A673 (cell line): ENCODE results near the gene PHAF1. TPM values are rescaled to one million over a fixed set of nuclear protein-coding genes. Genes with fewer than 3 reads are reported as not detected.

Experiments used
- BruUV-seq: library from RNA; stranded (reverse); fragments of 400-500 nt; replicated peaks from 2 replicates; lab custom pipeline; 2021; lab: Mats Ljungman, UMichigan
- CTCF ChIA-PET: fragments of 300-600 bp; sonication (Branson Sonifier 250); formaldehyde crosslinking; loops from one replicate; lab custom pipeline; 2022; ENCODE audit warnings: antibody characterized with exemption; lab: Charles Lee
- POLR2A ChIA-PET: fragments of 300-600 bp; sonication (Branson Sonifier 250); formaldehyde crosslinking; loops from one replicate; lab custom pipeline; 2022; ENCODE audit warnings: antibody characterized with exemption; ENCODE audit not compliant: low non-redundant PET; lab: Charles Lee
- DNase-seq: peaks from one replicate; pipeline ENCODE4 v3.0.0-alpha.2; 2015; ENCODE audit warnings: low spot score
- H3K27ac ChIP-seq: fragments of 200-600 bp; sonication (generic); 2 replicates; pipeline ENCODE4 v1.5.1; 2016; ENCODE audit warnings: mixed run types, low read depth, mild to moderate bottlenecking, mixed read lengths, antibody characterized with exemption, low read length; ENCODE audit not compliant: poor library complexity, severe bottlenecking
- H3K27me3 ChIP-seq: fragments of 200-600 bp; sonication (generic); replicated peaks from 2 replicates; pipeline ENCODE4 v1.6.1; 2017; ENCODE audit warnings: mixed run types, low read depth, mild to moderate bottlenecking, mixed read lengths, antibody characterized with exemption, low read length; ENCODE audit not compliant: insufficient read depth, poor library complexity
- H3K36me3 ChIP-seq: fragments of 200-600 bp; sonication (generic); 2 replicates; pipeline ENCODE4 v1.6.1; 2016; ENCODE audit warnings: mixed run types, mild to moderate bottlenecking, mixed read lengths, antibody characterized with exemption, low read length; ENCODE audit not compliant: insufficient read depth, poor library complexity, severe bottlenecking
- H3K4me1 ChIP-seq: fragments of 200-600 bp; sonication (generic); 2 replicates; pipeline ENCODE4 v1.6.1; 2017; ENCODE audit warnings: mixed run types, mild to moderate bottlenecking, mixed read lengths, antibody characterized with exemption, low read length; ENCODE audit not compliant: insufficient read depth, poor library complexity, severe bottlenecking
- H3K4me3 ChIP-seq: fragments of 200-600 bp; sonication (generic); 2 replicates; pipeline ENCODE4 v1.5.1; 2016; ENCODE audit warnings: low read depth, mixed run types, mild to moderate bottlenecking, mixed read lengths, low read length; ENCODE audit not compliant: poor library complexity, severe bottlenecking
- H3K9me3 ChIP-seq: fragments of 200-600 bp; sonication (generic); 2 replicates; pipeline ENCODE4 v1.6.1; 2016; ENCODE audit warnings: mixed run types, low read depth, mild to moderate bottlenecking, mixed read lengths, antibody characterized with exemption, low read length; ENCODE audit not compliant: poor library complexity, severe bottlenecking
- EZH2 ChIP-seq: fragments of 200-600 bp; sonication (generic); IDR thresholded peaks from 2 replicates; pipeline ENCODE4 v1.6.1; 2017; ENCODE audit warnings: borderline replicate concordance, low read depth, mild to moderate bottlenecking, mixed read lengths, antibody characterized with exemption, low read length; ENCODE audit not compliant: poor library complexity, severe bottlenecking
- intact Hi-C: fragments of 100-400 bp; cut with micrococcal nuclease; formaldehyde crosslinking; loops from one replicate; pipeline ENCODE4 v1.10.0; 2022; ENCODE audit not compliant: unreplicated experiment
- total RNA-seq: library from RNA; stranded (reverse); gene quantifications from 2 replicates; pipeline ENCODE4 v1.2.3, GENCODE V29; 2021
- TF ChIP-seq, protein P1 (sequence below): fragments of 300-800, 200-600 bp; sonication (generic); conservative IDR thresholded peaks from 2 replicates; pipeline ENCODE4 v1.5.1; 2017; ENCODE audit warnings: low read depth, mild to moderate bottlenecking, antibody characterized with exemption, low read length, moderate library complexity, mixed read lengths

PHAF1 gene
- total RNA-seq, 1 experiment from 2014 or later, result 23.2 TPM

DNA sequence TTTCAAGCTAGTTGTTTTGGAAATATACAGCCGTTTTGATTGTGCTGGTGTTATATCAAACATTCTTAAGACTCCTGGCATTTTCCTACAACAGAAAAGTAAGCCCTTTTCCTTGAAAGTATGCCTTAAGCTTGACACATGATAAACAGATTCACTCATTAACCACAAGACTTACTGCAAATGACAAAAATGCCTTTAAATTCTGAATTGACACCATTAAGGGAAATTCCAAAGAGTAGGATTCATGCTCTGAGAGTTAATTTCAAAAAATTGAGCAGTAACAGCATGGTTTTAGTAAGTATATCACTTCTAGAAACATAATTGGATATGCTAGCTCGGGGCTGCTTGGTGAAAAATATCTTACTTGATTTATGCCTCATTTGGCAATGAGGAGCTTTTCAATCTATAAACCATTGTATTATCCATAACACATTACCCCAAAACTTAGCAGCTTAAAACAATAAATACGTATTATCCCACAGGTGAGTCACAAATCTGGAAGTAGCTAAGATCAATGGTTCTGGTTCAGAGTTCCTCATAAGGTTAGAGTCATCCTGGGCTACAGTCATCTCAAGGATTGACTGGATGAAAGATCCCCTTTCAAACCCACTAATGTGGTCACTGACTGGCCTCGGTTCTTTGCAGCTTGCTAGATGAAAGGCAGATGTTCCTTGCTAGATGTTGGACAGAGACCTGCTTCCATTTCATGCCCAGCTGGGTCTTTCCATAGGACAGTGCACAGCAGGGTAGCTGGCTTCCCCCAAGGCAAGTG, 8.2 kb upstream of the PHAF1 start:
- CTCF ChIA-PET, result interaction anchor here (0.7 kb wide), 1 partner anchor 88 kb away, joined by 3 read pairs; no protein-coding TSS in a partner anchor
- Histone ChIP-seq H3K9me3 (no peaks in the 10 kb centered on the region), H3K27ac (no peak overlapping the region), H3K4me1 (no peaks in the 10 kb centered on the region), H3K27me3 (no peaks in the 10 kb centered on the region), H3K36me3 (peaks cover 12% of the 10 kb centered on the region), H3K4me3 (no peak overlapping the region)
- intact Hi-C loops, result loop anchor here (5.0 kb wide), 1 partner anchor 124 kb away; no protein-coding TSS in a partner anchor
- no TSS peak for BruUV-seq
- TF ChIP-seq EZH2, result no peak
- TF ChIP-seq, protein P1, sequence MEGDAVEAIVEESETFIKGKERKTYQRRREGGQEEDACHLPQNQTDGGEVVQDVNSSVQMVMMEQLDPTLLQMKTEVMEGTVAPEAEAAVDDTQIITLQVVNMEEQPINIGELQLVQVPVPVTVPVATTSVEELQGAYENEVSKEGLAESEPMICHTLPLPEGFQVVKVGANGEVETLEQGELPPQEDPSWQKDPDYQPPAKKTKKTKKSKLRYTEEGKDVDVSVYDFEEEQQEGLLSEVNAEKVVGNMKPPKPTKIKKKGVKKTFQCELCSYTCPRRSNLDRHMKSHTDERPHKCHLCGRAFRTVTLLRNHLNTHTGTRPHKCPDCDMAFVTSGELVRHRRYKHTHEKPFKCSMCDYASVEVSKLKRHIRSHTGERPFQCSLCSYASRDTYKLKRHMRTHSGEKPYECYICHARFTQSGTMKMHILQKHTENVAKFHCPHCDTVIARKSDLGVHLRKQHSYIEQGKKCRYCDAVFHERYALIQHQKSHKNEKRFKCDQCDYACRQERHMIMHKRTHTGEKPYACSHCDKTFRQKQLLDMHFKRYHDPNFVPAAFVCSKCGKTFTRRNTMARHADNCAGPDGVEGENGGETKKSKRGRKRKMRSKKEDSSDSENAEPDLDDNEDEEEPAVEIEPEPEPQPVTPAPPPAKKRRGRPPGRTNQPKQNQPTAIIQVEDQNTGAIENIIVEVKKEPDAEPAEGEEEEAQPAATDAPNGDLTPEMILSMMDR, result 0 out of 2 replicates have a peak, but pooled peaks have one; percentile 0
- POLR2A ChIA-PET, result no interaction called here
- no peak for DNase-seq

DNA sequence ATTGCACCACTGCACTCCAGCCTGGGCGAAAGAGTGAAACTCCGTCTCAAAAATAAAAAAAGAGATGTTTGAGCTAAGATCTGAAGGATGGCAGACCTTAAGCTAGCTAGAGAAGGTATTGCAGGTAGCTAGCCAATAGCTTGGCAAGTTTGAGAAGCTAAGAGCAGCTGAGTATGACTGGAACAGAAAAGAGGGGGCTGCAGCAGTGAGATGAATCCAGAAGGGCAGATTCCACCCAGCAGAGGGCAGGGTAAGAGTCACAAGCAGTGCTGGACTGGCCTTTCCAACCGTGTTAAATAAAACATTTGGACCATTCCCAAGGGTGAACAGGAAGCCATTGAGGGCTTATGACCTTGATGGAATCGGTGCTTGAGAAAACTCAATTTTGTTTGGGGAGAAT, 5.7 kb upstream of the PHAF1 start:
- intact Hi-C loops, result loop anchor here (5.0 kb wide), 1 partner anchor 127 kb away; no protein-coding TSS in a partner anchor
- POLR2A ChIA-PET, result no interaction called here
- DNase-seq, result no peak

DNA sequence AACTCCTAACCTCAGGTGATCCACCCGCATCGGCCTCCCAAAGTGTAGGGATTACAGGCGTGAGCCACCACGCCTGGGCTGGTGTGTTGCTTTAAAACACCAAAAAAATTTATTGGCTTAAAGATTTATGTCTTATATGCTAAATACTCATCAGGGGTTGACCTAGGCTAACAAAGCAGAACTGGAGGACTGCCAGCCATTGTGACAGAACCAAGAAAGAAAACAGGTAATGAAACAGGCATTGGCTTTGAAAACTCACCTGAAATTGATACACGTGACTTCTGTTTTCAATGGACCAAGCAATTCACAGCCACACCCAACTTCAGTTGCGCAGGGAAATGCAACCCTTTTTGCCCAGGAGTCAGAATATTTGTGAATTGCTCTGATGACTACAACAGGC, 4.9 kb upstream of the PHAF1 start:
- no TSS peak for BruUV-seq
- Histone ChIP-seq H3K9me3 (no peaks in the 10 kb centered on the region), H3K4me3 (no peak overlapping the region), H3K4me1 (peaks cover 8% of the 10 kb centered on the region), H3K36me3 (peaks cover 5% of the 10 kb centered on the region), H3K27me3 (no peaks in the 10 kb centered on the region), H3K27ac (no peak overlapping the region)
- DNase-seq, result no peak
- no peak for TF ChIP-seq EZH2
- TF ChIP-seq, protein P1, result no peak
- intact Hi-C loops, result loop anchor here (5.0 kb wide), 1 partner anchor 128 kb away; no protein-coding TSS in a partner anchor
- CTCF ChIA-PET, result interaction anchor here (0.6 kb wide), 1 partner anchor 11 kb away, joined by 6 read pairs; no protein-coding TSS in a partner anchor
- POLR2A ChIA-PET, result no interaction called here

More for the DNA sequence above, 5.7 kb upstream of the PHAF1 start:
- Histone ChIP-seq H3K27me3 (no peaks in the 10 kb centered on the region), H3K9me3 (no peaks in the 10 kb centered on the region), H3K4me3 (no peak overlapping the region), H3K36me3 (peaks cover 5% of the 10 kb centered on the region), H3K27ac (no peak overlapping the region), H3K4me1 (peaks cover 3% of the 10 kb centered on the region)
- BruUV-seq, result no TSS peak
- TF ChIP-seq, protein P1, result peak; percentile 34; the same call in 1 of the 2 replicates
- no peak for TF ChIP-seq EZH2
- CTCF ChIA-PET, result interaction anchor here (0.6 to 1.1 kb wide), 2 partner anchors 11 to 51 kb away, joined by 3 to 6 read pairs; no protein-coding TSS in a partner anchor
